ENCODE measurements around the gene PPP1R8. TPM values are rescaled to one million over a fixed set of nuclear protein-coding genes. Genes with fewer than 3 reads are reported as not detected.

Gene PPP1R8
- total and polyA plus RNA-seq, 2 of the 8 experiments (the other 6 are each of a cell fraction or from before 2014, with no cell fraction given): 33.4 to 51.8 TPM

GRCh38 chr1:27883536-27883935 is 53.0 kb downstream of the PPP1R8 start (continued):
- TF ChIP-seq SP2 (IDR thresholded peaks at IDR 0.05; ENCODE audit: low read length) (no peak), SP1 (IDR thresholded peaks at IDR 0.05; ENCODE audit: low read depth, low read length) (no peak)

Measured in H1 (cell line).